NCI-H2171 treated with DMSO at 0.1 percent for 48 hours (cell line): Measurements from ENCODE around the gene EPHB1.

Experiments
- DNase-seq: peaks from one replicate; lab custom pipeline; 2025; lab: John Stamatoyannopoulos, UW

EPHB1 gene

DNA sequence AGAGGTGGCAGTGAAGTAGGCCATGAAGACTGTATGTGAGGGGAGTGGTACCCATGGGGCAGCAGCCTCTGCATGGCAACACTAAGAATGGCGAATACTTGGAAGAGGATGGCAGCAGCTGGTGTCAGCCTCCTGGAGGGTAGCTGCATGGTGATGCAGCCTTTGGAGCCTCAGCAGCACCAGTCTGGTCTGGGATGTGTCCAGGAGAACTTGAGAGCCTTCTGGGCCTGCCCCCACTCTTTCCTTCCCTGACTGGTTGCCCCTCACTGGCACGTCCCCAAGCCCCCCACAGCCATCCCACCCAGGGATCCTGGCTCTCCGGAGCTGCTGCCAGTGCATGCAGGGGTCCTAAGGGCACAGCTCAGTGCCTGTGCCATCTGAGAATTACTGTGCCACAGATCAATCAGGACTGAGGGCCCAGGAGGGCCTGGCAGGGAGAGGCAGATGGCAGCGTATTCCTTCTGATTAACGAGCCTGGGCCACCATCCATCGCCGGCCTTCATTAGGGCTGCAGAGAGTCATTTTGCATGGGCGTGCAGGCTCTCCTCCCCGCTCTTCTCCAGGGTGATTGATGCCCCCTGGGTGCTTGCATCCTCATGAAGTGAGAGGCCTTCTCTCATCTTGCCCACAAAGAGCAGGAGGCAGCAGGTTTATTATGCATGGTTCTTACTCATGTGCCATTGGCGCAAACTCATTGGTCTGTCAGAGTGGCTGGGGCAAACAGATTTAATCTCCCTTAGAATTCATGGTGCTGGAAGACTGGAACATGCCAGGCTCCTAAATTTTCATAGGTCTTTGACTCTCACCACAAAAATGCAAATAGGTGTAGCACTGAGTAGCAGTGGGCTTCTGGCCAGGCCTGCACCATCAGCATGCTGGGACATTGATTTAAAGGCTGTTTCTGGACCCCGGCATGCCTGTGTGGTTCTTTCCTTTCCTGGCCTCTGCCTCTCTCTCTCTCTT is 116.8 kb downstream of the EPHB1 start:
- DNase-seq = peak; percentile 11

DNA sequence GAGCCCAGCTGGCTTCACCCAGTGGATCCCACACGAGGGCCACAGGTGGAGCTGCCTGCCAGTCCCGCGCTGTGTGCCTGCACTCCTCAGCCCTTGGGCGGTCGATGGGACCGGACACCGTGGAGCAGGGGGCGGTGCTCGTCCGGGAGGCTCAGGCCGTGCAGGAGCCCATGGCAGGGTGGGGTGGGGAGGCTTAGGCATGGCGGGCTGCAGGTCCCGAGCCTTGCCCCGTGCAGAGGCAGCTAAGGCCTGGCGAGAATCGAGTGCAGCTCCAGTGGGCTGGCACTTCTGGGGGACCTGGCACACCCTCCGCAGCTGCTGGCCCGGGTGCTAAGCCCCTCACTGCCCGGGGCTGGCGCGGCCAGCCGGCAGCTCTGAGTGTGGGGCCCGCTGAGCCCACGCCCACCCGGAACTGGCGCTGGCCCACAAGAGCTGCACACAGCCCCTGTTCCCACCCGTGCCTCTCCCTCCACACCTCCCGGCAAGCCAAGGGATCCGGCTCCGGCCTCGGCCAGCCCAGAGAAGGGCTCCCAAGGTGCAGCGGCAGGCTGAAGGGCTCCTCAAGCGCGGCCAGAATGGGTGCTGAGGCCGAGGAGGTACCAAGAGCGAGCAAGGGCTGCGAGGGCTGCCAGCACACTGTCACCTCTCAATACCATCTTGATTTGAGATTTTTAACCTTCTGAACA is 121.4 kb downstream of the EPHB1 start:
- no peak for DNase-seq

DNA sequence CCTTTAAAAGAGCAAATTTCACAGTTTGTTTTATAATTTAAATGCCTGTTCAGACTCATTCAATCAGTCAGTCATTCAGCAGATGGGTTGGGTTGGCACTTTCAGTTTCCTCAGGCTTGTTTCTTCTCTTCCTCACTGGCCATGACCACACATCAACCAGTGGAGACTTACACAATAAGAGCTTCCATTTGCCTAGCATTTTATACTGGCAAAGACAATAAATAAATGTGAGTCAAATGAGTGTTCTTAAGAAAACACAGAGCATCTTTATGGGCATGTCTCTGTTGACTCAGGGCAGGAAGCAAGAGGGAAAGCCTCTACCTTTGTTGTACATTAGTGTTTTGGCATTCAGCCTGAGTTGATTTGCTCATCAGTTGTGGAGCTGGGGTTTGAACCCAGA is 122.6 kb downstream of the EPHB1 start:
- DNase-seq = no peak

DNA sequence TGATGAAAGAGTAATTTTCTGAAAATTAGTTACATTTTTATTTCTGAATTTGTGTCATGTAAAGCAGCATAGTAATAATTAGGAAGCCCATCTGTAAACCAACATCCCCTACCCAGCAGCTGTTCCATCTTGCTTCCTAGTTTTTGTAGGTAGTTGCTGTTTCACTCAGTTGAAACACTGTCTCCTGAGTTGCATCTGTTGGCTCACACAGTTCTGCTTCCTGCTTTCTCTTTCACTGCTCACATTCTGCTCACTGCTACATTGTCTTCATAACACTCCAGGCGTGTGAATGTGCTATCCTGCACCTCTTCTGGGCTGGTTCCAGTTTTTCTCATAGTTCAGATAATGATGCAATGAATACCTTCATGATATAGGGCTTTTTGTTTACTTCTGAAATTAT is 123.4 kb downstream of the EPHB1 start:
- no peak for DNase-seq

DNA sequence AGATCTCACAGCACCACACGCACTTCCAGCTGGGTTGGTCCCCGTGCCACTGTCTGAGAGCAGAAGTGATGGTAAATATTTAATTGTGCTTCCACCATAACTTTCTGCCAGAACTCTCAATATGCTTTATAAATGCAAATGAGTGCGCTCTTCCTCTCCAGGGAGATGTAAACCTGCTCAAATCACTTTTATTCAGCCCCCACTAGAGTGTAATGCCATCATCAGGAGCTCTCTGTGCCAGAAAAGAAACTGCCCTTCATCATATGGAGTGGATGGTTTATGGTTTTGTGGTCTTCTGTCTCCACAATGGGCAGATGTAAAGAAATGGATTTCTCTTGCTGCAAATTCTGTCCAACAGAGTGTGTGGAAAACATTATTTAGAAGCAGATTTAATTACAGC is 127.0 kb downstream of the EPHB1 start:
- peak; percentile 9 for DNase-seq

DNA sequence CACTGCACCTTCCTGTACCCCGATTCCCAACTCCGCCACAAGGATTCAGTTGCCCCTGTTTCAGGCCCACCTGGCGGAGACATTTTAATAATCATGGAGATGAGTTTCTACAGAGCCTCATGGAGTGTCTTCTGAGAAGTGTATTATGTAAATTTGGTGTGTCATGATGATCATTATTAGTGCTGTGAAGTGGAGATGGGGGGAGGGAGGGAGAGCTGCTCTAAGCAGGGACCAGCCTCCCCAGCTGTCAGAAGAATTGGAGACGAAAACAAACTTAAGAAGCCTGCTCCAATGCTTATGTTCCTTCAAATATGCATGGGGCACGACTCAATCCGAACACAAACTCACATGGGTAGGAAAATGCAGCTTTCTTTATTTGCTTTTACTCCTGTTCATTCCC is 127.8 kb downstream of the EPHB1 start:
- DNase-seq = peak; percentile 47

DNA sequence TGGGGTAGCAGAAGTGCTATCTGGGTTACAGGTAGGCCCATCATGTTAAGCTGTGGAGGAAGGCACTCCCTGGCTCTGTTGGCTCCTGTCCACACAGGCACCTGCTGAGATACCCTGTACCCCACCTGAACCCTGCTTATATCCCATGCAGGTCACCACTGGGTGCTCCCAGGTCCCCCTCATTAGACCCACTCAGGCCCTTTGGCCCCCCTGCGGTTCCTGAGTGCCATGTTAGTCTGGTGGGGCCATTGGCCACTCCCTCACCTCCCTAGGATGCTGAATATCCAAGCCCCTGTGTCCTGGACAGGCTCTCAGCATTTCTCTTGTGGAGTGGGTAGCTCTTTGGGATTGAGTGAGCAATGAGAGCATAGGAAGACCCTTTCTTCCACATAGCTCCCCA is 128.2 kb downstream of the EPHB1 start:
- DNase-seq = no peak

DNA sequence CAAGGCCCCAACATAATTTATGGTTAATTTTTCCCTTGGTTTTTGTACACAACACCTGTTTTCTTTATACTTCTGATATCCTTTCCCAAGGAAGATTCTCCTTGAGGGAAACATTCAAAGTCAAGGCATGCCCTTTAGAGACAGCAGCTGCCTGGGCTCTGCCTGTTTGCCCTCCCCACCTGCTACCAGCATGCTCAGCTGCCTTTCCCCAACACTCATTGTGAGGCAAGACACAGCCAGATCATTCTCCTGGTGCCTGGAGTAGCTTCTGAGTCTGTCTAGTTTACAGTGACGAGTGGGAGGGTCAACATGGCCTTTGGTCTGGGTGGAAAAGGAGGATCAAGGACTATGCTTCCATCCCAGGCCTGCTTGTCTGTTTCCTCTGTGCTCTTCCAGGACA is 132.5 kb downstream of the EPHB1 start:
- no peak for DNase-seq

DNA sequence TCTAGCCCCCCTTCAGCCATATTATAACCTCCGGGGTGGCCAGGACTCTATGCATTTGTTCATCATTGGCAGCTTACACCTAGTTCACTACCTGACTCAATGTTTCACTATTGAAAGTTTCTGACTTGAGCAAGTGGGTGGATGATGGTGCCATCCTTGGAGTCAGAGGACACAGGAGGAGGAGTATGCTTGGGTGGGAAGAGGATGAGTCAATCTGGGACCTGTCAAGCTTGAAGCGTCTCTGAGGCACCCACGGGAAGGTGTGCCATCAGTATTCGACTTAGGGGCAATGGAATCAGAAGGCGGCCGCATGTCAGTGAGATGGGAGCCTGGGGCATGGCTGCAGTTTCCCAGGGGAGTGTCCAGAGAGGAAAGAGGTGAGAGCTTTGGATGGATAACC is 133.3 kb downstream of the EPHB1 start:
- DNase-seq = no peak

DNA sequence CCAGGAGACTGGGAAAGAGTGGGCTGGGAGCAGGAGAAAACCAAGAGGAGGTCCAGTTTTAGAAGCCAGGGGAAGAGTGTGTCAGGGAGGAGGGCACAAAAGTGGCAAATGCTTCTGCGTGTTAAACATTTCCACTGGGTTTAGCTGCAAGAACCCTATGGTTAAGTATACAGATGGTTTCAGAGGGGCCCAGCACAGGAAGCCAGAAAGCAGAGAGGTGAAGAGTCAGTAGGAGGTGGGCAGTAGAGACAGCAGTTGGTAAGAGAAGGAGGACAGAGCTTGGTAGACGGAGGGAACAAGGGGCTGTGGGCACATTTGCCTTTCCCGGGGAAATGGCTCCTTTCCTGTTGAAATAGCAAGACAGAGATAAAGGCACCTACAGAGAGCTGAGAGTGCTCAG is 133.8 kb downstream of the EPHB1 start:
- DNase-seq = no peak

DNA sequence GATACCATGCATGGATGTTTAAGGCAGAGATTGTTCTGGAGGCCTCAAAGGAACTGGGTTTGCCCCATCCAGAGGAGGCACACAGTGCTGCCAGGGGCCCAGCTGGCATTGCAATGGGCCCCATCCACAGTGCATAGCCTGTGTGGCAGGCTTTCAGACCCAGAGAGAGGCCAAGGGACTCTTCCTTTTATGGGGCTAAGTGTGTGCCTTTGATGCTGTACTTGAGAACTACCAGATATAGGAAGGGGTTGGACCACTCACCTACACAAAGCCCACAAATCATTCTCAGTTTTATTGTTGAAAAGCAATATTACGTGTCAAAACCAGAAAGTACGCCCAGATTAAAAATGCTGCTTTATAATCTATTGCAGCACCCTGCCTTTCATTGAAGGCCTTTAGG is 134.9 kb downstream of the EPHB1 start:
- no peak for DNase-seq

DNA sequence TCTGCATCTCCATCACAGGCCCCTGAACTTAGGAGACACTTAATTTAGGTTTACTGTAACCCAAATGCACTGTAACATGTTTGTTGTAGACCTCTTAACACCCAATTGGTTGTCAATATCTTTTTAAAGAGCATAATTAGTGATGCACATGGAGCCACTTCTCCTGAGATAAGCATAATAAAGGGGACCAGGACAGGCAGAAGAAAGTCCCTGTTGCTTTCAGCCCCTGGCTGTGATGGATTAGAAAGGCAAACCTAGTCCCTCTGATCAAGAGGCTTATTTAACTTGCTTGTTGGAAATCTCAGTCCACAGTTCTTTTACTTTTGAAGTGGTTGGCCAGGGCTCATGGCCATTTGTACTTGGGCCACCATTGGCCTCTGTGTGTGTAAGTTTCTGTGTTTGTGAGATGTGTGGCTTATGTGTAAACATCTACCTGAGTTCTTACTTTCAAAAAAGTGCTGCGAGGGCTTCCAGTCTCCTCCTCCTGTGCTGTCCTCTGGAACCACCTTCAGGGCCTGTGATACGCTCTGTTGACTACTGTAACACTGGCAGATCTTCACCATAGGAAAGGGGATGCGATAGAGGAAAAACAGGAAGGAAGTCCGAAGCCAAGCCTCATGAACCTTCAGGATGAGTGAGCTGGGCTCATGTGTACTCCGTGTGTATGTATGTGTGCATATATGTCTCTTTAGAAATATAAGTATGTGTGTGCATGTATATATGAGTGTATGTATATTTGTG is 136.2 kb downstream of the EPHB1 start:
- DNase-seq = no peak

DNA sequence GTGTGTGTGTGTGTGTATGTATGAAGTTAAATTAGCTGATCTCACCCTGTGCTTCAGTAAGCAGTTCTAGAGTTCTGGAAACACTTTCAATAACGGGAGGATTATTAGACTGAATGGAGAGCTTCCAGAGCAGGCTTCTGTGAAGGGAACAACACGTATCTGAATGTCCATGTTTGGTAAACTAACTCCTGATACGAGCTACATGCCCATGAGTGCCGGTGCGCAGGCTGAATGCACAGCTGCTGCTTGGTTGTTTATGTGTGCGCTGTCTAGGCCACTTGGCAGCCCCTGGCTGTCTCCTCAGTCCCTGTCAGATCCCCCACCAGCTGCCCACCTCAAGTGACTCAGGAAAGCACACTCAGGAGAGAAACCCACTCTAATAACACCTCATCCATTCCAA is 137.0 kb downstream of the EPHB1 start:
- DNase-seq = no peak

DNA sequence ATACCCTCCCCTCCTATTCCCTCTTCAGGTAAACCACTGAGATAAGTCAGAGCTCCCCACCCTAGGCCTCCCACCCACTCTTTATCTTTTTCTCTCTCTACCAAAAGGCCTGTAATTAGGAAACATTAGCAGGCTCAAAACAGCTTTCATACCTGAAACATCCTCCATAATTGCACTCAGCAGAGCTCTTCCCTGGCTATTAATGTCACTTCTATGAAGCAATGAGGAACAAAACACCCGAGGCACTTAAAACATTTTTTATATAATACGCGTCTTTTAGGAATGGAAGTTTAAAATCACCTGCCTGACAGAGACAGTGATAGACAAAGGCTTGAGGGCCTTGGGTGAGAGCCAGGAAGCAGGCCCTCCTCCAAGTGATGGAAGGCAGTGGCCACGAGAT is 138.9 kb downstream of the EPHB1 start:
- DNase-seq = no peak

DNA sequence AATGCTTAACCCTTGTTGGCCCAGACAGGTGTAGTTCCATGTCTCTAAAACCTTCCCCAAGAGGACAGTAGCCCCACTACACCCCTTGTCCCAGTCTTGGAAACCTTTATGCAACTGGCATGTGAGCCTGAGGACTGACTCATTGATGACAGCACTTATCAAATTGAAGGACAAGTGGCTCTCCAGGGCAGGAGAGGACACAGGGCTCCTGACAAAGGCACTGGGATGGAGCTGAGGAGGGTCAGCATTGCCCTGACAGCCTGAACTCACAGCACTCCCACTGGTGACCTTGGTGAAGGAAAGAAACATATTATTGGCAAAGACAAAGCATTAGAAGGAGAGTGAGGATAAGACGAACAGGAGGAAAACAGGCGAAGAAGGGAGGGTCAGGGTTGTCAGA is 139.9 kb downstream of the EPHB1 start:
- DNase-seq = no peak

DNA sequence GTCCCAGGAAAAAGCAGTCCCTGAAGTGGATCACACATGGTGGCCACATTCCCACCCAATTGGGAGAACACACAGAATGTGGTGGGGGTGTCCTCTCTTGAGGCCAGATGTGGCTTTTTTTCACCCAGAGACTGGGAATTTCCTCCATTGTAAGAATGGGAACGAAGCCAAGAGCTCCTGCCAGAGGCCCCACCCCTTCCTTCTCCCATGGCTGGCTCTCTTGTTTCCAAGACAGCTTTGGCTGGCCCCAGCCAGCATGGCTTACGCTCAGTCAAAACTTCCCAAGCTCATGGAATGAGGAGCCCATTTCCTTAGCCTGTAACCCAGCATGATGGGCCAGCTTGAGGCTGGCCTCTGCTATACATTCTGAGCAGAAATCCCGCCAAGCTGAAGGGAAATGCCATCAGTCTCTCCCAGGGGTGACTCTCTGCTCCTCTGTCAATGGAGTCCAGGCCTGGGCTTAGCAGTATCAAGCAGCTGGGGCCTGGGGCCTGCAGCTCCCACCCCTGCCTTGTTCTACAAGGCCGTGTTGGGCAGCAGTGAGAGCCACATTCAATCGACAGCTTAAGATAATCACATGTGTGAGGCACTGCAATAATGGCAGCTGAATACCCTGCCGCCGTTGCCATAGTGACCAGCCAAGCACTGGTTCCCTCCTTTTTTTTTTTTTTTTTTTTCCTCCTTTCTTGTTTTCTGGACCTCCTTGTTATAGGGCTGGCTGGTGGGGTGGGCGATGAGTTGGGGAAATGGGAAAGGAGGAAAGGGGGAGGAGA is 142.4 kb downstream of the EPHB1 start:
- DNase-seq = peak; percentile 40

DNA sequence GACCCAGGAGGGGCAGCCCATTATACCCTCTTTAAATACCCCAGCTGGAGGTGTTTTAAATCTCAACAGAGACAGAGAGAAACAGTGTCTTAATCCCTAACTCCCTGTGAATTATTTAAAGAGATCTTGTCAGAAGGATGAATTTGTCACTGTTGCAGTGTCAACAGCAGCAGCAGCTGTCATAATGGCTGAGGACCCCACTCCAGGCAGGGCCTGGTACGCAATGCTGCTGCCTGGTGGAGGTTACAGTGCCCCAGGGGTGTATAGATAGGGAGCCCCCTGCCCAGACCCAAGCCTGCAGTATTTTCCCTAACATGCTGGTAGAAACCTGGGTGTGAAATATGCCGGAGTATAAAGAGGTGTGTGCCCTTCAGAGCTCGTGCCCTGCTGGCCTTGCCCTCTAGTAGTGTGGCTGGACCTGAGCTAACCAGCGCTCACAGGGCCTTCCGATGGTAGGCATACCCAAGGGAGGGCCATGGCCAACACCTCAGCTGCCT is 143.0 kb downstream of the EPHB1 start:
- DNase-seq = no peak

DNA sequence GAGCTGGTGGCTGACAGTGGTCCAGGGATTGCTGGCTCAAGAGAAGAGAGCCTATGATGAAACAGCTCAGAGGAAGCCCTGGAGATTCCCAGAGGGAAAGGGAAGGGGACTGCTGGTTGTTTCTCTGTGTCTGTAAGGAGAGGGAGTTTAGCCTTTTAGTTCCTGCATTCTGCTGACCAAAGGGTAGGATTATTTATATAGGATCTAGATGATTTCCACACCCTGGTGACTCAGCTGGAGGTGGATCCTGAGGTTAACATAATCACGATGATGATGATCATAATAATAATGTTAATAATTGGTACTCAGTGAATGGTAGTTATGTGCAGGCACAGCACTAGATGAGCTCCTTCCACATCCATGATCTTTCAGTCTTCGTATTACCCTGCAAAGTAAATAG is 144.9 kb downstream of the EPHB1 start:
- no peak for DNase-seq

DNA sequence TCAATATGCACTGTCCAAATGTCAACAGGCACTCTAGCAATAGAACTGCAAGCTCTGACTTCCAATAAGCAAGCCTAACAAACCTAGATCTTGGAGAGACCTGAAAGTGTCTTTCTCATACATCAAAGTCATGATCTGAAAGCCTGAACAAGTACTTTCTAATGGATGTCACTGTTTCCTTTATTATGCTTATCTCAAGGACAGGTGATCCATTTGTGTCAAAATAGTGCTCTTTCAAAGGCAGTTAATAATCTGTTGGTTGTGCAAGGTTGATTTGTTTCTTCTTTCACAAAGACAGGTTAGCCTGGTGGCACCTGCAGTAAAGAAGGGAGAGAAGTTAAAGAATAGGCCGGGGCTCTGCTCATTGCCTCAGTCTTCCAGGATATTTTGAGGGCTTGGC is 146.8 kb downstream of the EPHB1 start:
- no peak for DNase-seq

DNA sequence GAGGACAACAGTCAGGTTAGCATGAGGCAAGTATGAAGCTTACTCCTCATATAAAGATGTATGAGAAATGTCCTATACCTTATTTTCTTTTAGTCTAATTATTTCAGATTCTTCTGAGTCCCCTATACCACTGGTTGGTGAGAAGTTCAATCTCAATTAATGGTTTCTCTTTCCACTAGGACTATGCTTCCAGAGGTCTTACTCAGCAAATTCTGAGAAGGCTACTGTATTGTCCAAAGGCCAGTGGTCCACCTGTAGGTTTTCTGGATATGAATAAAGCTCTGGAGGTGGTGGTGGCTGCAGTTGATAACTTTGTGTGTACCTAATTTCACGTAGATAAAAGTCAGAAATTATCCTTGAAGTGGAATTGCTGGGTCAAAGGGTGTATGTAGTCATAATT is 149.4 kb downstream of the EPHB1 start:
- DNase-seq = no peak

DNA sequence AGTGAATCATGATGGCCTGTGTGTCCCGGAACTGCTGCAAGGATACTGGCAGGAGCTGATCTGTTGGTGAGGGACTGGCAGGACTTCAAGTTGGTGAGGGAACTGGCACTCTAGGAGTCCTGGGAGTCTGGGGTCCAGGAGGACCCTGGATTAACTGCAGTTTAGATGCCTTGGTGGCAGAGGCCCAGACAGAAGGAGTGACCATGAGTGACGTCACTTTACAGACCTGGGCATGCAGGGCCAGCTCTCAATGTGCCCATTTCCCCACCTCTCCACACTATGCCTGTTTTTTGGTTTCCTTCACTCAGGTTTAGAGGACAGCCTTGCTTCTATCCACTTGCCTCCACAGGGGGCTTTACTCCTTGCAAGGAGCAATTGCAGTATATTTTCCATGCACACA is 154.1 kb downstream of the EPHB1 start:
- no peak for DNase-seq

DNA sequence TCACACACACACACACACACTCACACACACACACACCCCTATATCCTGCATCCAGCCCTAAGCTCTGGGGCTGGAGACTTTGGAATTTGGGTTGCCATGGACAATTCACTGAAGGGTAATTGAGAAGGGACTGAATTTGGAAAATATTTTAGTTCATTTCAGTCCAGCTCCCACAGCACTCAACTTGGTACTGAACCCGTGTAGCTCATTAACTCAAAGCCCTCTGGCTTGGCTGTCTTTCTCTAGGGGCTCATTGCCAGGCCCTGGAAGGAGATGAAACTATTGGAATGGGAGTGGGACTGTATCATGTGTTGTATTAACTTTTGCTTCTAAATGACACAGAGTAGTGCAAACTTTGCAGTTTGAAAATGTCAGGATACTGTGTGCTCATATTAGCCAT is 157.3 kb downstream of the EPHB1 start:
- no peak for DNase-seq
